Measurements from ENCODE around the gene IST1. TPM values are rescaled to one million over a fixed set of nuclear protein-coding genes. Genes with fewer than 3 reads are reported as not detected.

The IST1 gene
- total and polyA plus RNA-seq, 2 experiments from 2014 or later, result 144 to 240 TPM

DNA sequence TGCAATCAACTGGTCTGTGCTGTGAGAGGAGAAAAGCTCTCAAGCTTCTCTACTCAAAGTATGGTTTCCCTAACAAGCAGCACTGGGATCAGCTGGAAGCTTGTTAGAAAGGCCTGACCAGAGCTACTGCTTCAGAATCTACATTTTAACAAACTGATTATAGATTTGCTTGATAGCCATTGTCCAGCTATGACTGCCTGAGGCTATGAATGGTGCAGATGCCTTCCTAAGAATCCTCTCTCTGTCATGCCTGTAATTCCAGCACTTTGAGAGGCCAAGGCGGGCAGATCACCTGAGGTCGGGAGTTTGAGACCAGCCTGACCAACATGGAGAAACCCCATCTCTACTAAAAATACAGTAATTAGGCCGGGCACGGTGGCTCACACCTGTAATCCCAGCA, 76.2 kb downstream of the IST1 start:
- WGBS (ENCODE audit: low lambda C conversion rate, missing lambda C conversion rate), result 91% methylated on average over 4 of the region's 4 CpGs
- DNase-seq (ENCODE audit: low spot score), result no peak
- H3K4me2 ChIP-seq, result no peak overlapping the region
- H4K20me1 ChIP-seq (ENCODE audit: insufficient read depth, poor library complexity, severe bottlenecking), result no peaks in the 10 kb centered on the region
- H2AFZ ChIP-seq, result no peak overlapping the region
- TF ChIP-seq, protein P1, sequence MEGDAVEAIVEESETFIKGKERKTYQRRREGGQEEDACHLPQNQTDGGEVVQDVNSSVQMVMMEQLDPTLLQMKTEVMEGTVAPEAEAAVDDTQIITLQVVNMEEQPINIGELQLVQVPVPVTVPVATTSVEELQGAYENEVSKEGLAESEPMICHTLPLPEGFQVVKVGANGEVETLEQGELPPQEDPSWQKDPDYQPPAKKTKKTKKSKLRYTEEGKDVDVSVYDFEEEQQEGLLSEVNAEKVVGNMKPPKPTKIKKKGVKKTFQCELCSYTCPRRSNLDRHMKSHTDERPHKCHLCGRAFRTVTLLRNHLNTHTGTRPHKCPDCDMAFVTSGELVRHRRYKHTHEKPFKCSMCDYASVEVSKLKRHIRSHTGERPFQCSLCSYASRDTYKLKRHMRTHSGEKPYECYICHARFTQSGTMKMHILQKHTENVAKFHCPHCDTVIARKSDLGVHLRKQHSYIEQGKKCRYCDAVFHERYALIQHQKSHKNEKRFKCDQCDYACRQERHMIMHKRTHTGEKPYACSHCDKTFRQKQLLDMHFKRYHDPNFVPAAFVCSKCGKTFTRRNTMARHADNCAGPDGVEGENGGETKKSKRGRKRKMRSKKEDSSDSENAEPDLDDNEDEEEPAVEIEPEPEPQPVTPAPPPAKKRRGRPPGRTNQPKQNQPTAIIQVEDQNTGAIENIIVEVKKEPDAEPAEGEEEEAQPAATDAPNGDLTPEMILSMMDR (IDR thresholded peaks at IDR 0.05; ENCODE audit: poor library complexity), result no peak
- no peaks in the 10 kb centered on the region for H3K27me3 ChIP-seq
- H3K36me3 ChIP-seq (replicated peaks; ENCODE audit: insufficient read depth, low read depth), result no peaks in the 10 kb centered on the region
- H3K4me1 ChIP-seq (ENCODE audit: insufficient read depth), result peaks cover 3% of the 10 kb centered on the region
- H3K27ac ChIP-seq, result no peak overlapping the region
- H3K79me2 ChIP-seq, result no peaks in the 10 kb centered on the region
- no peaks in the 10 kb centered on the region for H3K9me2 ChIP-seq (replicated peaks; ENCODE audit: insufficient read depth)
- no peak overlapping the region for H3K4me3 ChIP-seq
- no peaks in the 10 kb centered on the region for H3K9me3 ChIP-seq (ENCODE audit: low read depth)

DNA sequence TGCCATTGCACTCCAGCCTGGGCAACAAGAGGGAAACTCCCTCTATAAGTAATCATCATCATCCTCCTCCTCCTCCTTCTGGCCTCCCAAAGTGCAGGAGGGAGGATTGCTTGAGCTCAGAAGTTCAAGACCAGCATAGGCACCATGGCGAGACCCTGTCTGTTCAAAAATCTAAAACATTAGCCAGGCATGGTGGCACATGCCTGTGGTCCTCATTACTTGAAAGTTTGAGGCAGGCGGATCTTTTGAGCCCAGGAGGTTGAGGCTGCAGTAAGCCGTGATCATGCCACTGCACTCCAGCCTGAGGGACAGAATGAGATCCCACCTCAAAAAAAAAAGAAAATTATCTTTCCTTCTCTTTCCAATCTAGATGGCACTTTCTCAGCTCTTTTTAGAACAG, 77.0 kb downstream of the IST1 start:
- Histone ChIP-seq H2AFZ (no peak overlapping the region), H3K9me3 (ENCODE audit: low read depth) (no peaks in the 10 kb centered on the region), H4K20me1 (ENCODE audit: insufficient read depth, poor library complexity, severe bottlenecking) (no peaks in the 10 kb centered on the region), H3K27me3 (no peaks in the 10 kb centered on the region), H3K4me1 (ENCODE audit: insufficient read depth) (peaks cover 3% of the 10 kb centered on the region), H3K36me3 (replicated peaks; ENCODE audit: insufficient read depth, low read depth) (no peaks in the 10 kb centered on the region), H3K79me2 (no peaks in the 10 kb centered on the region), H3K4me3 (no peak overlapping the region), H3K9me2 (replicated peaks; ENCODE audit: insufficient read depth) (no peaks in the 10 kb centered on the region), H3K4me2 (no peak overlapping the region), H3K27ac (no peak overlapping the region)
- no peak for TF ChIP-seq EZH2 (IDR thresholded peaks at IDR 0.05; ENCODE audit: borderline replicate concordance)
- TF ChIP-seq EZH2phosphoT487 (IDR thresholded peaks at IDR 0.05; ENCODE audit: low read depth, severe bottlenecking, unreplicated experiment), result no peak
- TF ChIP-seq, protein P1 (IDR thresholded peaks at IDR 0.05; ENCODE audit: poor library complexity), result no peak
- no peak for DNase-seq (ENCODE audit: low spot score)
- WGBS (ENCODE audit: low lambda C conversion rate, missing lambda C conversion rate), result 92% methylated on average over 3 of the region's 3 CpGs

DNA sequence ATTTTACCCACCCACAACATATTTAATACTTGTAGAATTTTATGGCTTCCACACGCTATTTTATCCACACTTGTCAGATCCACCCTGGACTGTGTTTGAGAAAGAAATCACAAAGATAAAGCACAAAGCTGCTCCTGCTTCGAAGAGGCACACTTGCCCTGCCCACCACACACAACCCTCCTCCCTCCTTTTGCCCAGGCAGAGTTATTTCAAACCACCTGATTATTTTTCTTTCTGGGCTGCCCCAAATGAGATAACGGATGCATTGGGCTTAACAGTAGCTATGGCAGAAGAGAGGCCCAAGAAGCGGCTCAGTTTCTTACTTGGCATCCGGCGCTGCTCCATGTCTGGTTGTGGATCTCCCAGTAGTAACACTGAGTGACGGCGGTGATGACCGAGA, 77.7 kb downstream of the IST1 start:
- H4K20me1 ChIP-seq (ENCODE audit: insufficient read depth, poor library complexity, severe bottlenecking), result no peaks in the 10 kb centered on the region
- peaks cover 3% of the 10 kb centered on the region for H3K4me1 ChIP-seq (ENCODE audit: insufficient read depth)
- H3K27ac ChIP-seq, result no peak overlapping the region
- H2AFZ ChIP-seq, result no peak overlapping the region
- no peaks in the 10 kb centered on the region for H3K9me3 ChIP-seq (ENCODE audit: low read depth)
- TF ChIP-seq, protein P1 (IDR thresholded peaks at IDR 0.05; ENCODE audit: poor library complexity), result no peak
- TF ChIP-seq EZH2 (IDR thresholded peaks at IDR 0.05; ENCODE audit: borderline replicate concordance), result no peak
- H3K27me3 ChIP-seq, result no peaks in the 10 kb centered on the region
- H3K79me2 ChIP-seq, result no peaks in the 10 kb centered on the region
- peak overlapping the region; percentile 15 for H3K4me2 ChIP-seq
- H3K4me3 ChIP-seq, result no peak overlapping the region
- no peaks in the 10 kb centered on the region for H3K36me3 ChIP-seq (replicated peaks; ENCODE audit: insufficient read depth, low read depth)
- H3K9me2 ChIP-seq (replicated peaks; ENCODE audit: insufficient read depth), result no peaks in the 10 kb centered on the region
- 76% methylated on average over 9 of the region's 9 CpGs for WGBS (ENCODE audit: low lambda C conversion rate, missing lambda C conversion rate)
- no peak for DNase-seq (ENCODE audit: low spot score)
